Hepatocyte (in vitro differentiated cells): ENCODE data around the gene ZNF253.

Experiments used
- CTCF ChIP-seq: fragments of 200-600 bp; sonication (generic); IDR thresholded peaks from 2 replicates; pipeline ENCODE4 v1.5.1; 2016; ENCODE audit warnings: antibody characterized with exemption, mild to moderate bottlenecking; ENCODE audit not compliant: poor library complexity
- EZH2 ChIP-seq: fragments of 200-600 bp; sonication (generic); IDR thresholded peaks from 2 replicates; pipeline ENCODE4 v1.6.1; 2016; ENCODE audit warnings: antibody characterized with exemption, mild to moderate bottlenecking, borderline replicate concordance
- EZH2phosphoT487 ChIP-seq: fragments of 200-600 bp; sonication (generic); IDR thresholded peaks from one replicate; pipeline ENCODE4 v1.6.1; 2018; ENCODE audit warnings: antibody characterized with exemption, mild to moderate bottlenecking, low read depth, moderate library complexity; ENCODE audit not compliant: unreplicated experiment, severe bottlenecking

GRCh38 chr19:19937403-19937802 is 71.7 kb downstream of the ZNF253 start:
- no peak for TF ChIP-seq CTCF
- no peak for TF ChIP-seq EZH2
- no peak for TF ChIP-seq EZH2phosphoT487
